PFSK-1 (cell line): ENCODE data around the gene NUP188.

Experiments
- POLR2AphosphoS5 ChIP-seq: IDR thresholded peaks from 2 replicates; pipeline ENCODE4 v1.6.1; 2012; ENCODE audit warnings: low read depth, mild to moderate bottlenecking, control low read depth, low read length, moderate library complexity
- TF ChIP-seq, protein P1 (sequence below), 2 experiments: IDR thresholded peaks; 2 replicates each; pipeline versions ENCODE4 v1.6.1 to v1.8.0; 2011 to 2012; ENCODE audit warnings: low read depth in 2 of 2, low read length in 2 of 2, control low read depth in 1 of 2, inconsistent platforms in 1 of 2, mild to moderate bottlenecking in 1 of 2, moderate library complexity in 1 of 2; ENCODE audit not compliant: insufficient read depth in 1 of 2

DNA sequence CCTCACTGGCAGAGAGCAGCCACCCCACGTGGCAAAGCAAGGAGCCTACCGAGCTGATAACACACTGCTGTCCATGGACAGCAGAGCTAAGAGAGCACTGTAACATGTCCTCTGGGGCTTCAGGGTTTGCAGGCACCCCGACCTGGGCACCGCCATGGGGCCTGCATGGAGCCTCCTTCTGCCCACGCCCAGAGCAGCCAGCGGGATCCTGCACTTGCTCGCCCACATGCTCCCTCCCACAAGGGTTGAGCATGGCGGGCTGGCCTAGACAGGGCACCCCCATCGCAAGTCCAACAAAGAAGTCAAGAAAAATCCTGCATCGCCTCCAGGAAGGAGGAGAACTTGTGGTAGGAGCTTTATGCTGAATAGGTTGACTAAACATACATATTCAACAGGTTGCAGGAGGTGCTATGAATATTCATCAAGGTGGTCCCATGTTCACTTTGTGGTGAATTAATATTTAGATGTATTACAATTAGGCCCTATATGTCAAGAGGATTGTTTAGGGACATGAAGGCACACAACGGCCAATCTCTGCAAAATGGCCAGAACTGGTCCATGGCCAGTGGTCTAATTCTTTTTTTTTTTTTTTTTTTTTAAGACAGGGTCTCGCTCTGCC lies 85.2 kb downstream of the NUP188 start:
- TF ChIP-seq POLR2AphosphoS5: no peak
- TF ChIP-seq, protein P1, sequence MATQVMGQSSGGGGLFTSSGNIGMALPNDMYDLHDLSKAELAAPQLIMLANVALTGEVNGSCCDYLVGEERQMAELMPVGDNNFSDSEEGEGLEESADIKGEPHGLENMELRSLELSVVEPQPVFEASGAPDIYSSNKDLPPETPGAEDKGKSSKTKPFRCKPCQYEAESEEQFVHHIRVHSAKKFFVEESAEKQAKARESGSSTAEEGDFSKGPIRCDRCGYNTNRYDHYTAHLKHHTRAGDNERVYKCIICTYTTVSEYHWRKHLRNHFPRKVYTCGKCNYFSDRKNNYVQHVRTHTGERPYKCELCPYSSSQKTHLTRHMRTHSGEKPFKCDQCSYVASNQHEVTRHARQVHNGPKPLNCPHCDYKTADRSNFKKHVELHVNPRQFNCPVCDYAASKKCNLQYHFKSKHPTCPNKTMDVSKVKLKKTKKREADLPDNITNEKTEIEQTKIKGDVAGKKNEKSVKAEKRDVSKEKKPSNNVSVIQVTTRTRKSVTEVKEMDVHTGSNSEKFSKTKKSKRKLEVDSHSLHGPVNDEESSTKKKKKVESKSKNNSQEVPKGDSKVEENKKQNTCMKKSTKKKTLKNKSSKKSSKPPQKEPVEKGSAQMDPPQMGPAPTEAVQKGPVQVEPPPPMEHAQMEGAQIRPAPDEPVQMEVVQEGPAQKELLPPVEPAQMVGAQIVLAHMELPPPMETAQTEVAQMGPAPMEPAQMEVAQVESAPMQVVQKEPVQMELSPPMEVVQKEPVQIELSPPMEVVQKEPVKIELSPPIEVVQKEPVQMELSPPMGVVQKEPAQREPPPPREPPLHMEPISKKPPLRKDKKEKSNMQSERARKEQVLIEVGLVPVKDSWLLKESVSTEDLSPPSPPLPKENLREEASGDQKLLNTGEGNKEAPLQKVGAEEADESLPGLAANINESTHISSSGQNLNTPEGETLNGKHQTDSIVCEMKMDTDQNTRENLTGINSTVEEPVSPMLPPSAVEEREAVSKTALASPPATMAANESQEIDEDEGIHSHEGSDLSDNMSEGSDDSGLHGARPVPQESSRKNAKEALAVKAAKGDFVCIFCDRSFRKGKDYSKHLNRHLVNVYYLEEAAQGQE (IDR thresholded peaks at IDR 0.05; ENCODE audit: insufficient read depth in 1 of 2, low read depth in 2 of 2, low read length in 2 of 2): no peak
